ENCODE measurements around the gene KCNE3.

KCNE3 gene

GRCh38 chr11:74487875-74488274, 20.5 kb upstream of the KCNE3 start:
- TF ChIP-seq CTCF (IDR thresholded peaks at IDR 0.05; ENCODE audit: low read depth, low read length): peak; percentile 68
- no peak overlapping the region for H3K4me3 ChIP-seq (ENCODE audit: low read depth, low read length)
- H3K4me1 ChIP-seq: no peaks in the 10 kb centered on the region
- H3K27me3 ChIP-seq: no peaks in the 10 kb centered on the region
- peak; percentile 51 for DNase-seq
- H3K36me3 ChIP-seq: no peaks in the 10 kb centered on the region
- H3K9me3 ChIP-seq: no peaks in the 10 kb centered on the region

- H3K4me1 ChIP-seq: no peaks in the 10 kb centered on the region
- H3K36me3 ChIP-seq: no peaks in the 10 kb centered on the region
- no peaks in the 10 kb centered on the region for H3K9me3 ChIP-seq
- TF ChIP-seq CTCF (IDR thresholded peaks at IDR 0.05; ENCODE audit: low read depth, low read length): no peak
- DNase-seq: no peak
- H3K4me3 ChIP-seq (ENCODE audit: low read depth, low read length): no peak overlapping the region
- no peaks in the 10 kb centered on the region for H3K27me3 ChIP-seq
Measured at GRCh38 chr11:74485868-74486267, 18.5 kb upstream of the KCNE3 start.

- no peaks in the 10 kb centered on the region for H3K9me3 ChIP-seq
- H3K27me3 ChIP-seq: no peaks in the 10 kb centered on the region
- no peaks in the 10 kb centered on the region for H3K36me3 ChIP-seq
- no peak overlapping the region for H3K4me3 ChIP-seq (ENCODE audit: low read depth, low read length)
- TF ChIP-seq CTCF (IDR thresholded peaks at IDR 0.05; ENCODE audit: low read depth, low read length): no peak
- no peak for DNase-seq
- no peaks in the 10 kb centered on the region for H3K4me1 ChIP-seq
Measured at GRCh38 chr11:74480688-74481417, 13.5 kb upstream of the KCNE3 start.

DNA sequence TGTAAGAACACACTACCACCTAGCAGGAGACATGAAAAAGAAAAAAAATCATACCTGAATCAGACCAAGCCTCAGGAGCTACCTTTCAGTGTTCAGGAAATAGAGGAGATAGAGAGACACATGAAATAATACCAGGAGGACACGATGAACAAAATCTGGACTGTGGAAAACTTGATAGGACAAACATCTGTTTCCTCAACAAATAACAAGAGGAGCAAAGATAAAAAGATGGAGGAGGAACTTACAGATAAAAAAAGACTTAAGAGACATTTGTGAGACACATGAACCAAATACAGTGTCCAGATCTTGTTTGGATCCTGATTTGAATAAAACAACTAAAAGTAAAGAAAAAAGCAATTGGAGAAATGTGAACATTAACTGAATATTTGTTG, 12.4 kb upstream of the KCNE3 start:
- Histone ChIP-seq H3K27me3 (no peaks in the 10 kb centered on the region), H3K9me3 (no peaks in the 10 kb centered on the region), H3K4me3 (ENCODE audit: low read depth, low read length) (no peak overlapping the region), H3K36me3 (no peaks in the 10 kb centered on the region), H3K4me1 (no peaks in the 10 kb centered on the region)
- no peak for DNase-seq
- TF ChIP-seq CTCF (IDR thresholded peaks at IDR 0.05; ENCODE audit: low read depth, low read length): no peak

DNA sequence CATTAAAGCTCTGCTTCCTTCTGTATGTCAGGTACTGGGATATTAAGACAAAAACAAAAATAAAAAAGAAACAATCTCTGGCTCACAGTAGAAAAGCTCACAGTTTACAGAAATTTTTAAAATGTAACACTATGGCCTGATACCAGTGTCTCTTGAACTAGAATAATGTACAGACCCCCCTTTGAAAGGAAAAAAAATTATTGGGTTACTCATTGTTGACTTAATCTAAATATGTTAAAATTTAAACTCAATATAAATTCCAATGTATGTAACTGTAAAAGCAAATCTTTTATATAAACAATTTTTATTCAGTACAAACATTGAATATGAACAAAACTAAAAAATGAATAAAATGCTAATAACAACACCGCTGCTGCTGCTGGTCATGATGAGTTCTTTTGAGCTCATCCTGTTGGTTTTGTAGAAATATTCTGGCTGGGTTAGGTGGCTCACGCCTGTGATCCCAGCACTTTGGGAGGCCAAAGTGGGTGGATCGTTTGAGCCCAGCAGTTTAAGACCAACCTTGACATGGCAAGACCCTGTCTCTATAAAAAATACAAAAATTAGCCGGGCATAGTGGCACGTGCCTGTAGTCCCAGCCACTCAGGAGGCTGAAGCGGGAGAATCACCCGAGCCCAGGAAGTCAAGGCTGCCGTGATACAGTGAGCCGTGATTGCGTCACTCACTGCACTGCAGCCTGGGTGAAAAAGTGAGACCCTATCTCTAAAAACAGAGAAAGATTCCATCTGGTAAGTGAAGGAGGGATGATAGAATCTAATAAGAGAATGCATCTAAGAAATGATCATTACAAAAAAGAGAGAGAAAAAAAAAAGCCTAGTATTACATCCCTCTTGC, 11.8 kb upstream of the KCNE3 start:
- no peak for DNase-seq
- H3K4me3 ChIP-seq (ENCODE audit: low read depth, low read length): no peak overlapping the region
- H3K4me1 ChIP-seq: no peaks in the 10 kb centered on the region
- H3K27me3 ChIP-seq: no peaks in the 10 kb centered on the region
- H3K9me3 ChIP-seq: no peaks in the 10 kb centered on the region
- TF ChIP-seq CTCF (IDR thresholded peaks at IDR 0.05; ENCODE audit: low read depth, low read length): no peak
- no peaks in the 10 kb centered on the region for H3K36me3 ChIP-seq

DNA sequence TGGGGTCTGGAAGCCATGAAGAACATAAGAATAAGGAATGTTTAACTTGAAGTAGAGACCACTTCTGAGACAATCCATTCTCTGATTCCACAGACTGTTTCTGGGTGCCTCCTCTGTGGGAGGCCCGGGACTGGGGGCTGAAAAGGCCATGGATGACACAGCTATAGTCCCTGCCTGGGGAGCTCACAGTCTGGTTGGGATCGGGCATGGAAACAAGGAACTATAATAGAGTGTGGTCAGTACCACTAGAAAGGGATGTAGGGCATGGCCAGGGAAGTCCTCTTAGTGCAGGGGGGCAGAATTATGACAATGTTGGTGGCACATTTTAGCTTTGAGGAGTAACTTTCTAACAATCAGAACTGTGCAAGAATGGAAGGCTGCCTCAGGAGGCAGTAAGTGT, 9.2 kb upstream of the KCNE3 start:
- H3K4me1 ChIP-seq: no peaks in the 10 kb centered on the region
- DNase-seq: no peak
- TF ChIP-seq CTCF (IDR thresholded peaks at IDR 0.05; ENCODE audit: low read depth, low read length): no peak
- H3K9me3 ChIP-seq: no peaks in the 10 kb centered on the region
- no peak overlapping the region for H3K4me3 ChIP-seq (ENCODE audit: low read depth, low read length)
- no peaks in the 10 kb centered on the region for H3K36me3 ChIP-seq
- no peaks in the 10 kb centered on the region for H3K27me3 ChIP-seq
